ENCODE data around the gene MALRD1.

Gene MALRD1

GRCh38 chr10:19579761-19580545, 531.4 kb downstream of the MALRD1 start:
- DNase-seq: no peak

DNA sequence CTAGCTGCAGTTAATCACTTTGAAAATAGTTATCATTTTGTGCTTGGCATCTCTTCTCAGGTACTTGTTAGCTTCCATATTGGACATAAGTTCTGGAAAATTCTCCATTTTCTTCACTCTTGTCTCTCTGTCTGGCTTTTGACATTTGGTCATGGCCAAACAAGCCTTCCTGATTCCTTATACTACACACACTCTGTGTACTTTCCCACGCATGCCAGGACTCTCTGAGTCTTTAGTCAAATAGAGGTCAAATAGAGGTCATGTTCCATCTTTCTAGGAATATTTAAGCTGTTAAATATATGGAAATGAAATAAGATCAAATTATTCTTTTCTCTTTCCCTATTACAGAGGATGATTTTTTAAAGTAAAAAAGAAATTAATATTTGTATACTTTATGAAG, 532.1 kb downstream of the MALRD1 start:
- no peak for DNase-seq

DNA sequence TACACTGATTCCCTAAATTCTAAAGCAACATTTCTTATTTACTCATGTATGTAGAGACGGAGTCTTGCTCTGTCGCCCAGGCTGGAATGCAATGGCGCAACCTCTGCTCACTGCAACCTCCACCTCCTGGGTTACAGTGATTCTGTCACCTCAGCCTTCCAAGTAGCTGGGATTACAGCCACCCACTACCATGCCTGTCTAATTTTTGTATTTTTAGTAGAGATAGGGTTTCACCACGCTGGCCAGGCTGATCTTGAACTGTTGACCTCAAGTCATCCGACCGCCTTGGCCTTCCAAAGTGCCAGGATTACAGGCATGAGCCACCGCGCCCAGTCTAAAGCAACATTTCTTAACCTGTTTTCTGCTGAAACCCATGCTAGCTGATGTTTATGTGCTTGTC, 540.0 kb downstream of the MALRD1 start:
- no peak for DNase-seq

DNA sequence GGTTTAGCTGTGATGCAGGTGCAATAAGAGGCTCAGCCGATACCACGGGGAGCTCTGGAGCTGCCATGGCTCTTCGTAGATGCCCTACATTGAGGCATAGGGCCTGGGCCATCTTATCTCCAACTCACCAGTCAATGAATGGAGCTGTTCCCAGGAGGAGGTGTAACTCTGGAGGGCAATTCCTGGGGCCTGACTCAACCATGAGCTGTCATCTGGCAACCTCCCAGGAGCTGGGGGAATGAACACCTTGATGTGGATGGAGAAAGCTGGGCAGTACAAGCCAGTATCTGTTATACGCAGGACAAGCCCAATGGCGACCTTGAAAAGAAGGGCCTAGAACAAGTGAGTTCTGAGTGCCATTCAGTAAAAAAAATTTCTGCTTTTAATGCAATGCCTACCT, 543.7 kb downstream of the MALRD1 start:
- peak; percentile 8 for DNase-seq

DNA sequence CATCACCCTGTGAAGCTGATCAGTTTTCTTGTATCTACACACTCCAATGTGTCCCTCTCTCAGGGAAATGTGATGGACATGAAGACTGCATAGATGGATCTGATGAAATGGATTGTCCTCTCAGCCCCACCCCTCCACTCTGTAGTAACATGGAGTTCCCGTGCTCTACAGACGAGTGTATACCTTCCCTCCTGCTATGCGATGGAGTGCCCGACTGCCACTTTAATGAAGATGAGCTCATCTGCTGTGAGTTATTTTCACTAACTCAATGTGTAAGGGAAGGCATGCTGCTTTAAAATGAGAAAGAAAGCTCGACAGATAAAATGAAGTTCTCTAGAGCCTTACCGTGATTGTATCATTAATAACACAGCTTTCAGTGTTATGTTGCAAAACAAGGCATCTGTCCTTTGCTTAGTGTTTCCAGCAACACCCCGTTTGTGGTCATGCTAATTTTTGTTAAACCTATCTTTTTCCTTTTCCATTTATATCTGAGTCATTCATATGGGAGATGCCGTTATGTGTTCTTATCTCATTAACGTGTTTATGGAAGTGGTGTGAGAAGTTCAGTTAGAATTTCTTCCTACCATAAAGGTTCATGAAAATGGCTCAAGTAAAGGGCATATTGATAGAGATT, 546.7 kb downstream of the MALRD1 start:
- no peak for DNase-seq

DNA sequence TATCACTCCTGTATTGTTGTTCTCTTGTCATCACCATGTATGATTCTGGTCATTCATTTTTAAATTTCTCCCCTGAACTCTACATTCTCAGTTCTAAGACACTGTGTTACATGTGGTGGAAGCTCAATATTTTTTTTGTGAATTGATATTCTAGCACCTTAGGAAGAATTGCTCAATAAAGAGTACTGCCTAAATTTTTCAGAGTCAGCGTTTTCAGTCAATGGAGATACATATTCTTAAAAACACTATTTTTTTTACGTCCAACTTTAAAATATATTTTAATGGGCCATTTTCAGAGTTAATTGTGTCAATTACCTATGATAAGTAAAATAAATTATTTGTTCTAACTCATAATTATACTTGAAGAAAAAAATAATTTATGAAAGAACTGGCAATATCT, 557.2 kb downstream of the MALRD1 start:
- no peak for DNase-seq

DNA sequence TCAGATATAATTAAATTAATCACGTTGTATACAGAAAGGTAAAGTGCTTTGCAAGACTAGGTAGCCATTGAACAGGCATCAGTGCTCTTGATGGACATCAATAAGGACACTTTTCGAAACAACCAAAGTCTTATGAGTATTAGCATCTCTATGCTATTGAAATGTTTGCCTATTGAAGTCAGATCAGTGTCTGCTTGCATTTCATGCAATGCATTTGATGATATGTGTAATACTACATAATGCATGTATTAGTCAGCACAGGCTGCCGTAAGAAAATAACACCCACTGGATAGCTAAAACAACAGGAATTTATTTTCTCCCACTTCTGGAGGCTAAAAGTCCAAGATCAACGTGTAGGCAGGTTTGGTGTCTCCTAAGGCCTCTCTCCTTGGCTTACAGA, 558.4 kb downstream of the MALRD1 start:
- no peak for DNase-seq

DNA sequence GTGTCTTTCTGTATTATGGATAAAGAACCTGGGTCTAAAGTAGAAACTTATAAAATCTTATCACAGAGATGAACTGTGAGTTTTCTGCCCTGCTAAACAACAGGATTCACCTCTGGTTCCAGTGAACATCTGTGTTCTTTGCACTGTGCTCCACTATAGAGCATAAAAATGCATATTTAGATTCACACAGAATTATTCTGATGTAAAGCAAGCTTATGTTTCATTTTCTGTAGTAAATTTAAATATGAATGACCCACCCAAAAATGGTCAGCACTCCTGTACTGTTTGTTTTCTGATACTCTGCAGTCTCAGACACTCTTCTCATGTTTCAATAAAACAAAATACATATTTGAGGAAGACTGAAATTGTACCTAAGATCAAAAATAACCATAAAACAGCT, 563.2 kb downstream of the MALRD1 start:
- DNase-seq: no peak

- no peak for DNase-seq
Measured at GRCh38 chr10:19616966-19617365, 568.4 kb downstream of the MALRD1 start.

DNA sequence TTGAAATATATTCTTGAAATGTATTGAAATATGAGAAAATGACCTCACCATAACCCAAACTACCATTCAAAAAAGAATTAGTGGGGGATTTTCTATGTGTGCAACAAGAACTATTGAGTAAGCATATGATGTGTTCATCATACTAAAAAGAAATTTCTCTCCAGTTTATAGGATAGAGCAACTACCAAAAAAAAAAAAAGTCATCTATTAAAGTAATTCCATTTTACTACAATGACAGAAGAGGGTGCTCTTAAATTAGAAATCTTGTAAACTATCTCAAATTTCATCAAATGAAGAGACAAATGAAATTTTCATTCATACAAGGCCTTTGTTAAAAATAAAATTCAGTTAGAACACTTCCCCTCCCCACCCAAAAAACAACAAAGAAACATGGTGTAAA, 572.2 kb downstream of the MALRD1 start:
- DNase-seq: no peak

DNA sequence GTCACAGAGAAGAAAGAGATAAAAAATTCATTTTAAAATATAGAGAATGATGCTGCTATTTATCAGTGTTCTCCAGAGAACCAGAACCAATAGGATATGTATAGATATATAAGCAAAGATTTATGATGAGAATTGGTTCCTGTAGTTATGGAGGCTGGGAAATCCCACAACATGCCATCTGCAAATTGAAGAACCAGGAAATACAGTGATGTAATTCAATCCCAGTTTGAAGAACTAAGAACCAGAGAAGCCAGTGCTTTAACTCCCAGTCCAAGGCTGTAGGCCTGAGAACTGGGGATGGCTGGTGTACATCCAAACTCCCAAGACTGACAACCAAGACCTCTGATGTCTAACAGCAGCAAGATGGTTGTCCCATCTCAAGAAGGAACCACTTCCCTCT, 574.7 kb downstream of the MALRD1 start:
- DNase-seq: no peak

DNA sequence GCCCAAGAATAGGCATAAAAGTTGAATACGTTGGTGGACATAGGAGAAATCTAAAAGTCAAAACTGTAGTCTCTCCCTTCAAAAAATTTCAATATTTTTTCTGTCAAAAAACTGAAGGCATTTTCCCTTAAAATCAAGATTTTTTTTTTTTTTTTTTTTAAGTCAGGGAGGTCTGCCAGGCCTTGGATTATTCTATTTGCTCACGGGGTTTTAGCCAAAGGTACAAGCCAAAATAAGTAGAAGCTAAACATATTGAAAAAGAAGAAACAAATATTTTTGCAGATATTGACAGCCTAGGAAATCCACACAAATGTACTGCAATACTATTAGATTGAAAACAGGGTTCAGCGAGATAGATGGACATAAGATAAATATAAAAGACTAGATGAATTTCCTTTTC, 577.6 kb downstream of the MALRD1 start:
- DNase-seq: no peak

- DNase-seq: no peak
Measured at GRCh38 chr10:19628767-19629560, 580.4 kb downstream of the MALRD1 start.

- no peak for DNase-seq
Measured at GRCh38 chr10:19629567-19629966, 581.0 kb downstream of the MALRD1 start.

DNA sequence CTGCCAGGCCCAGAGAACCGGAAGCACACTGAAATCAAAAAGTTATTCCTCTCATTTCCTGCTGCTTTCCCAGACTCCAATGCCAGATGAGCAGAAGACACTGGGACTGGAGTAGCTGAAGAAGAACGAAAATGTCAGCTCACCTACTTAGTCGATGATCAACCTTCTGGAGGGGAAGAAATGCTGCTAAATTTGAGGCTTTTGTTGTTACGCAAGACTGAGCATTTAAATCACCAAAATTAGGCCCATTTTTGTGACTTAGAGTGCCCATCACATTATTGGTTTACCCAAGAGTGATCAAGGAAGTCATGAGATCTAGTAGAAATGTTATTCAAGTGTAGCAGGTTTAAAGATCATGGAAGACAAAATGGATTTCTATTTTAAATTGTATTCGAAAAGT, 585.6 kb downstream of the MALRD1 start:
- no peak for DNase-seq

DNA sequence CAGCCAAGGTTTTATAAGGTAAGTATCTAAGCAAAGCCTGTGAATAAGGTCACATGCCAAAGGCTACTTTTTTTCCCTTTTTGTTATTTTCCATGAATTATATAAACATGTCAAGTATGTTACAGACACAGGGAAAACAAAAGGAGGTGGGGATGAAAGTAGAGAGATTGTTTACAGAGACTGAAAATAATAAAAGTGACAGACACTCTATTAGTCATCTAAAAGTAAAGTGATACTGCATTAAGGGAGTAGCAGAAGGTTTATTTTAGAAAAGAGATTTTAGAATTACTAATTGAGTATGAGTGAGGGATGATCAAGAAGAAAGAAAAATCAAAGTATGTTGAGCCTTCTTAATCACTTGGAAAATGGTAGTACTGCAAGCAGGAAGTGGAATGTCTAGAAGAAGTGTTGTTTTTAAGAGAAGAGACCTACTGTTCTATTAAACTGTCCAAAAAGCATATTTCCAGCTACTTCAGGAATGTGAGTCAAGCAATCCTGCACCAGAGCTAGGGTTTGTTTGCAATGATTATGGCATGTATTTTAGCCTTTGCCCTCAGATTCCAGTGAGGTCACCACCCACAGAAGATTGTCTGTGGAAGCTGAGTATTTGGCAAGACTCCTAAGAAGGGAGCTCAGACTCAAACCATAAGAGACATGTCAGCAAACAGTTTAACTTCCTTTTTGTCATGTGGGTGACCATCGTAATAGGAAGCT, 589.7 kb downstream of the MALRD1 start:
- no peak for DNase-seq

DNA sequence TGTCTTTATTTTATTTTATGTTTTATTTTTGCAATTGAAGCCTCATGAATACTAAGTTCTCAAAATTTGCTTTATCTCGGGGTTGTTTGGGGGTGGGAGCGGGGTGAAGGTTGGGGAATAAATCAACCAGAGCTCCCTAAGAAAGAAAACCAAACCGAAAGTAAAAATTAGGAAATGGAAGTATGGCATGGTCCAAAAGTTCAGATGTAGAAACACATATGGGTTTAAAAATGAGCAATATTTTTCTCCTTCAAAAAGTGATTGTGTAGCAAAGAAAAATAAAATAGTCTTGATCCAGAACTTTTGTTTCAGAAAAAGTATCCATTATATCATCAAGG, 590.3 kb downstream of the MALRD1 start:
- no peak for DNase-seq

GRCh38 chr10:19640566-19641263, 592.1 kb downstream of the MALRD1 start:
- DNase-seq: no peak

DNA sequence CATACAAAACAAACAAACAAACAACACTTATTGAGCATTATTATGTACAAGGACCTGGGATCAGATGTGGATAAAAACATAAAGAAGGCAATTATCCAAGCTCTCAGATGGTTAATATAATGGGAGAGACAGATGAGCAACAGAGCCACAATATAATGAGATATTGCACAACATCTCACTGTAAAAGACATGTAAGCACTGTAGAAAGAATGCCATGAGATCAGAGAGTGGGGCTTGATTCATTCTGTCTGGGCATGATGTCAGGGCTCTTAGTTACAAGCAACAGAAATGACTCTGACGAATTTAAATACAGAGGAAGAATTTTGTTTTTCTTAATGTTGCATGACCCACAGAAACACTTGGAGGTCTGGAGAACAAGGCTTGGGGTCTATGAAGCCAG, 602.9 kb downstream of the MALRD1 start:
- no peak for DNase-seq

DNA sequence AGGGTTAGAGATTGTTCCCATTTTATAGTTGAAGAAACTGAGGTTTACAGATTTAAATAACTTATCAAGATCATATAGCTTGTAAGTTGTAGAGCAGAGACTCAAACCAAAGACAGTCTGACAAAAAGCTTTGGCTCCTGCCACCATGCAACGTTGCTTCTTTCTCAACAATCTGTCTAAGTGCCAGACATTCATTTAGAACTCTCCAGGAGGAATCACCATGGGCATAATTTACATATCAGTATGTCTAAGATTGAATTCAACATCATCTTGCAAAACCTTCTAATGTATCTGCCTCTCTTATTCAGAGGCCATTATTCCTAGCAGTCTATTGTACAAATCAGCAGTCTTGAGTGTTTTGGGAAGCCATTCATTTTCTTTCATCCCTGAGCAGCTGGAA, 604.1 kb downstream of the MALRD1 start:
- DNase-seq: no peak

- DNase-seq: no peak
Measured at GRCh38 chr10:19653931-19654330, 605.3 kb downstream of the MALRD1 start.

- peak; percentile 10 for DNase-seq
Measured at GRCh38 chr10:19654576-19654975, 606.0 kb downstream of the MALRD1 start.
